Measurements from ENCODE around the gene LASP1NB.

- TF ChIP-seq CTCF (IDR thresholded peaks at IDR 0.05 in 8 of 11, conservative IDR thresholded peaks at IDR 0.05 in 3 of 11) (no peak), POLR2AphosphoS5 (IDR thresholded peaks at IDR 0.05) (no peak), POLR2A (IDR thresholded peaks at IDR 0.05) (no peak)
These were observed 44.7 kb downstream of the LASP1NB start for GRCh38 chr17:38970128-38970527.
